H1 (cell line): Measurements from ENCODE around the gene SLC25A26. TPM values are rescaled to one million over a fixed set of nuclear protein-coding genes. Genes with fewer than 3 reads are reported as not detected.

Experiments
- CTCF ChIA-PET: fragments of 300-600 bp; sonication (Branson Sonifier 250); formaldehyde crosslinking; loops from one replicate; lab custom pipeline; 2021; ENCODE audit not compliant: partially characterized antibody; lab: Charles Lee
- POLR2A ChIA-PET: fragments of 300-600 bp; sonication (Branson Sonifier 250); formaldehyde crosslinking; loops from one replicate; lab custom pipeline; 2021; ENCODE audit warnings: inconsistent platforms; ENCODE audit not compliant: partially characterized antibody; lab: Charles Lee
- DNase-seq, 2 experiments: peaks; one replicate each; pipeline versions ENCODE4 v3.0.0 to v3.0.0-alpha.2; 2010 to 2022; ENCODE audit warnings: low spot score in 2 of 2, low read depth in 1 of 2, mixed read lengths in 1 of 2
- FAIRE-seq: peaks from 2 replicates; lab custom pipeline; 2011; peaks lifted over from hg19 to GRCh38; lab: Jason Lieb, UNC
- H2AFZ ChIP-seq: 2 replicates; pipeline ENCODE4 v1.8.1; 2012; ENCODE audit warnings: low read length, inconsistent platforms
- H2AK5ac ChIP-seq: 2 replicates; pipeline ENCODE4 v1.6.1; 2013; ENCODE audit warnings: low read depth, low read length
- H2BK120ac ChIP-seq: replicated peaks from 2 replicates; pipeline ENCODE3; 2013; ENCODE audit warnings: low read depth, low read length, inconsistent platforms
- H2BK12ac ChIP-seq: 2 replicates; pipeline ENCODE4 v1.6.1; 2013; ENCODE audit warnings: low read depth, low read length
- H2BK15ac ChIP-seq: 2 replicates; pipeline ENCODE4 v1.6.1; 2013; ENCODE audit warnings: low read length
- H2BK20ac ChIP-seq: 2 replicates; pipeline ENCODE4 v1.6.1; 2013; ENCODE audit warnings: low read length
- H2BK5ac ChIP-seq: 2 replicates; pipeline ENCODE4 v1.6.1; 2013; ENCODE audit warnings: low read depth, low read length
- H3K14ac ChIP-seq: 2 replicates; pipeline ENCODE4 v1.6.1; 2013; ENCODE audit warnings: inconsistent platforms; ENCODE audit not compliant: insufficient read length
- H3K18ac ChIP-seq: 2 replicates; pipeline ENCODE4 v1.6.1; 2013; ENCODE audit warnings: low read length; ENCODE audit errors: extremely low read depth
- H3K23ac ChIP-seq: 2 replicates; pipeline ENCODE4 v1.6.1; 2013; ENCODE audit warnings: inconsistent platforms; ENCODE audit not compliant: insufficient read length
- H3K23me2 ChIP-seq: 2 replicates; pipeline ENCODE4 v1.6.1; 2013; ENCODE audit warnings: low read depth, low read length
- H3K27ac ChIP-seq: 2 replicates; pipeline ENCODE4 v1.6.1; 2011; ENCODE audit warnings: low read depth, low read length, inconsistent platforms
- H3K27me3 ChIP-seq, 4 experiments: replicated peaks in 1 of 4; 1 replicate in 1 of 4; 2 replicates in 3 of 4; pipeline versions ENCODE4 v1.6.1 to v1.8.1; 2011 to 2013; ENCODE audit warnings: low read length in 3 of 4, mild to moderate bottlenecking in 3 of 4, inconsistent platforms in 2 of 4, mixed read lengths in 2 of 4, moderate library complexity in 1 of 4; ENCODE audit not compliant: control insufficient read depth in 3 of 4, insufficient read depth in 3 of 4; ENCODE audit errors: extremely low read depth in 1 of 4
- H3K36me3 ChIP-seq, 4 experiments: 2 replicates each; pipeline versions ENCODE4 v1.6.1 to v1.8.1; 2011 to 2013; ENCODE audit warnings: mild to moderate bottlenecking in 4 of 4, low read length in 3 of 4, moderate library complexity in 2 of 4, control low read depth in 1 of 4, inconsistent platforms in 1 of 4; ENCODE audit not compliant: insufficient read depth in 4 of 4, control insufficient read depth in 2 of 4
- H3K4ac ChIP-seq: replicated peaks from 2 replicates; pipeline ENCODE3; 2013; ENCODE audit warnings: low read length, low read depth, mixed read lengths, inconsistent platforms; ENCODE audit not compliant: insufficient read length
- H3K4me1 ChIP-seq, 4 experiments: replicated peaks in 1 of 4; 1 replicate in 1 of 4; 2 replicates in 3 of 4; pipeline versions ENCODE4 v1.6.1 to v1.8.1; 2011 to 2013; ENCODE audit warnings: low read length in 3 of 4, inconsistent platforms in 2 of 4, mixed read lengths in 1 of 4; ENCODE audit not compliant: insufficient read depth in 4 of 4, control insufficient read depth in 3 of 4
- H3K4me2 ChIP-seq, 2 experiments: 2 replicates each; pipeline versions ENCODE4 v1.6.1 to v1.8.1; 2011 to 2013; ENCODE audit warnings: low read depth in 2 of 2, low read length in 2 of 2, control low read depth in 1 of 2, inconsistent platforms in 1 of 2, mild to moderate bottlenecking in 1 of 2; ENCODE audit not compliant: insufficient read depth in 1 of 2
- H3K4me3 ChIP-seq, 4 experiments: fragments of 200-600, 300-600 bp in 1 of 4; sonication (generic), shearing (Covaris generic), sonication (Bioruptor Twin) in 1 of 4; 2 replicates each; pipeline versions ENCODE4 v1.5.1 to v1.8.1; 2011 to 2016; ENCODE audit warnings: low read length in 4 of 4, low read depth in 3 of 4, control low read depth in 2 of 4, inconsistent platforms in 2 of 4, mild to moderate bottlenecking in 2 of 4, mixed read lengths in 1 of 4, moderate library complexity in 1 of 4; ENCODE audit not compliant: insufficient read depth in 2 of 4; ENCODE audit errors: extremely low read depth in 1 of 4
- H3K56ac ChIP-seq: replicated peaks from 2 replicates; pipeline ENCODE3; 2013; ENCODE audit warnings: low read depth, mild to moderate bottlenecking, mixed read lengths, low read length, inconsistent platforms; ENCODE audit not compliant: insufficient read length
- H3K79me1 ChIP-seq: 2 replicates; pipeline ENCODE4 v1.6.1; 2013; ENCODE audit warnings: low read depth, low read length, control low read depth
- H3K79me2 ChIP-seq, 2 experiments: 2 replicates each; pipeline versions ENCODE4 v1.6.1 to v1.8.1; 2012 to 2013; ENCODE audit warnings: low read length in 2 of 2, mild to moderate bottlenecking in 2 of 2, inconsistent platforms in 1 of 2; ENCODE audit not compliant: insufficient read depth in 2 of 2, control insufficient read depth in 1 of 2
- H3K9ac ChIP-seq, 4 experiments: replicated peaks in 1 of 4; 1 replicate in 1 of 4; 2 replicates in 3 of 4; pipeline versions ENCODE4 v1.6.1 to v1.8.1; 2011 to 2013; ENCODE audit warnings: low read depth in 3 of 4, low read length in 3 of 4, control low read depth in 2 of 4, mild to moderate bottlenecking in 2 of 4, moderate library complexity in 2 of 4, inconsistent platforms in 1 of 4; ENCODE audit errors: extremely low read depth in 1 of 4
- H3K9me3 ChIP-seq, 2 experiments: 2 replicates each; pipeline versions ENCODE4 v1.6.1 to v1.8.1; 2012 to 2013; ENCODE audit warnings: mild to moderate bottlenecking in 2 of 2, moderate library complexity in 2 of 2, control low read depth in 1 of 2, inconsistent platforms in 1 of 2, low read depth in 1 of 2, low read length in 1 of 2, mixed read lengths in 1 of 2; ENCODE audit not compliant: insufficient read depth in 2 of 2
- H4K20me1 ChIP-seq, 2 experiments: replicated peaks in 1 of 2; 2 replicates each; pipeline versions ENCODE3 to v1.8.1; 2011 to 2013; ENCODE audit warnings: inconsistent platforms in 2 of 2, low read length in 2 of 2, mild to moderate bottlenecking in 1 of 2; ENCODE audit not compliant: insufficient read depth in 2 of 2, control insufficient read depth in 1 of 2
- H4K5ac ChIP-seq: 2 replicates; pipeline ENCODE4 v1.6.1; 2013; ENCODE audit warnings: low read length, low read depth, mixed read lengths, inconsistent platforms; ENCODE audit not compliant: insufficient read length
- H4K8ac ChIP-seq: 2 replicates; pipeline ENCODE4 v1.8.0; 2013; ENCODE audit warnings: mild to moderate bottlenecking, moderate library complexity, low read length, inconsistent platforms; ENCODE audit not compliant: insufficient read depth; ENCODE audit errors: extremely low read depth
- H4K91ac ChIP-seq: replicated peaks from 2 replicates; pipeline ENCODE3; 2013; ENCODE audit warnings: low read length, mixed read lengths, inconsistent platforms; ENCODE audit not compliant: insufficient read length
- ASH2L ChIP-seq: fragments of 200-600, 300-600 bp; sonication (generic); IDR thresholded peaks from one replicate; pipeline ENCODE4 v1.7.1; 2017; ENCODE audit warnings: low read length
- CHD2 ChIP-seq: IDR thresholded peaks from 2 replicates; pipeline ENCODE4 v1.6.1; 2012; ENCODE audit warnings: low read length, improper control_type of control experiment
- EZH2 ChIP-seq: fragments of 200-600 bp; sonication (generic); IDR thresholded peaks from 2 replicates; pipeline ENCODE4 v1.7.1; 2012; ENCODE audit warnings: low read depth, mild to moderate bottlenecking, moderate library complexity, low read length, inconsistent platforms; ENCODE audit not compliant: severe bottlenecking
- FOSL1 ChIP-seq: IDR thresholded peaks from 2 replicates; pipeline ENCODE4 v1.6.1; 2011; ENCODE audit warnings: mild to moderate bottlenecking, low read depth, low read length, moderate library complexity; ENCODE audit not compliant: insufficient read depth
- SAP30 ChIP-seq: fragments of 300-600 bp; sonication (generic); IDR thresholded peaks from 2 replicates; pipeline ENCODE4 v1.7.1; 2012; ENCODE audit warnings: low read length, moderate library complexity, mild to moderate bottlenecking, inconsistent platforms; ENCODE audit not compliant: insufficient read depth, insufficient replicate concordance
- WGBS, 2 experiments: shearing (Covaris generic) in 1 of 2; methylation state at CpG; one replicate each; pipeline versions ENCODE4 v1.1.6 to v1.1.7; 2013 to 2015; ENCODE audit warnings: low lambda C conversion rate in 2 of 2, mixed read lengths in 2 of 2, inconsistent platforms in 1 of 2, low coverage in 1 of 2, missing lambda C conversion rate in 1 of 2; ENCODE audit not compliant: insufficient replicate concordance in 2 of 2, insufficient coverage in 1 of 2, insufficient read length in 1 of 2; ENCODE audit errors: extremely low coverage in 1 of 2, missing lambda C conversion rate in 1 of 2; 5-methylcytosine and 5-hydroxymethylcytosine counted together
- polyA plus RNA-seq, 7 experiments: library from polyadenylated mRNA; depleted of rRNA in 3 of 7; stranded (reverse) in 5 of 7; unstranded in 2 of 7; fragments of >200 nt in 5 of 7; fragments of 200-250 nt in 2 of 7; gene quantifications; 1 replicate in 5 of 7; 2 replicates in 1 of 7; 4 replicates in 1 of 7; pipeline versions ENCODE4 v1.2.1 to v1.2.3, GENCODE V29; 2011 to 2013; ENCODE audit warnings: missing spikeins in 2 of 7, mixed read lengths in 2 of 7
- total RNA-seq: library from RNA; stranded (reverse); fragmentation: NEBNext Ultra II Directional; extraction: Animal tissue kit (Norgen Biotek cat#: 25700); gene quantifications from 2 replicates; pipeline ENCODE4 v1.2.1, GENCODE V29; 2021

Gene SLC25A26
- total and polyA plus RNA-seq, 2 of the 8 experiments (the other 6 are each of a cell fraction or from before 2014, with no cell fraction given) = 30.0 to 37.0 TPM

DNA sequence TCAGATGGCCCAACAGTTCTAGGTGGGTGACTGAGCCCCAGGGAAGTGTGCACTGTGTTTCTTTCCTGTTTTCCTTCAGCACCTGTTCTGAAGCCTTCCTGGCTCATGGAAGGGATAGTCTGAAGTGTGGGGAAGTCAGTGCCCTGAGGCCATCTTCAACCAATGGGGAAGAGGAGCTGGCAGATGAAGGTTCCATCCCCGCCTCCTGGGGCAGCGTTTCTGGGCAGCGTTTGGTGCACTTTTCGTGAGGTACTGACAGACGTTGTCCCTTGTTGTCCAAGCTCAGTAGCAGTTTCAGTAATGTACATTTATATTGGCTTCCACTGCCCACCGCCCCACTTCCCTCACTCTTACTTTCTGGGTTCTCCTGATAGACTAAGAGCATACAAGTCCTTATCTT lies 42.6 kb upstream of the SLC25A26 start:
- Histone ChIP-seq H4K8ac (no peak overlapping the region), H4K91ac (no peak overlapping the region), H3K4me2 (no peak overlapping the region), H3K23me2 (no peaks in the 10 kb centered on the region), H2BK5ac (no peak overlapping the region), H3K27ac (no peak overlapping the region), H2BK12ac (no peak overlapping the region), H3K9ac (no peak overlapping the region), H3K79me2 (no peaks in the 10 kb centered on the region), H3K4me1 (peaks cover 0 to 3% (median 0%) of the 10 kb centered on the region in 4 experiments; a peak in 1 of 7 replicates), H3K56ac (no peak overlapping the region), H3K27me3 (no peaks in the 10 kb centered on the region), H3K4ac (no peak overlapping the region), H3K36me3 (no peaks in the 10 kb centered on the region; a peak in 1 of 8 replicates), H3K4me3 (no peak overlapping the region), H2AK5ac (no peak overlapping the region), H4K20me1 (peaks cover 0 to under 1% of the 10 kb centered on the region in 2 experiments), H3K18ac (no peak overlapping the region), H3K23ac (no peak overlapping the region), H4K5ac (no peak overlapping the region), H2BK120ac (no peak overlapping the region), H3K14ac (no peak overlapping the region), H2AFZ (no peak overlapping the region), H2BK20ac (no peak overlapping the region), H3K79me1 (no peaks in the 10 kb centered on the region), H3K9me3 (no peaks in the 10 kb centered on the region), H2BK15ac (no peak overlapping the region)
- no peak for FAIRE-seq
- POLR2A ChIA-PET = no interaction called here
- TF ChIP-seq EZH2 (no peak), SAP30 (no peak), FOSL1 (no peak), CHD2 (no peak), ASH2L (no peak)
- CTCF ChIA-PET = interaction anchor here (1.6 kb wide), 1 partner anchor 10 kb away, joined by 3 read pairs; no protein-coding TSS in a partner anchor
- DNase-seq = no peak
- 78% methylated on average over 6 of the region's 6 CpGs; no CpG with 5 or more reads in 1 of the 2 experiments for WGBS, 2 experiments
